ENCODE data around the gene PDE4D. TPM values are rescaled to one million over a fixed set of nuclear protein-coding genes. Genes with fewer than 3 reads are reported as not detected.

PDE4D gene
- total RNA-seq, 1 donor: 19.9 TPM

DNA sequence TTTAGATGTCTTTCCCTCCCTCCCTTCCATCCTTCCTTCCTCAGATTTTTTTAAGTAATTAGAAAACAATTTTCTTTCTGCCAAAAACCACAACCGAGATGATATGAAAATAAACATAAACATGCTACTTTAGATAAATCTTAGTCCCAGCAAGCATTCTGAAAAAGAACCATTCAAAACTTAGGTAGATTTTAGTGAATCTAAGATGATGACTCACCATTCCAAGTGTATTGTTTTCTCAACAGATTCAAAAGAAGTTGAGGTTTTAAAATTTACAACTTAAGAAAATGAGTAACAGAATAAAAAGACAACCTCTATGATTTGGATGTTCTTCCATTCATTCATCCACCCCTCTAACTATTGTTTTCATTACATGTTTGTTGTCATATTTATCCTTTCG is 465.1 kb downstream of the PDE4D start:
- H3K27me3 ChIP-seq (ENCODE audit: insufficient read depth, low read length): no peaks in the 10 kb centered on the region
- no peak overlapping the region for H2AFZ ChIP-seq (ENCODE audit: low read length)
- no peaks in the 10 kb centered on the region for H3K4me1 ChIP-seq (ENCODE audit: insufficient read depth, low read length)
- H3K4me3 ChIP-seq (ENCODE audit: insufficient read depth, low read length): no peak overlapping the region
- no peaks in the 10 kb centered on the region for H3K9me3 ChIP-seq (ENCODE audit: low read depth, low read length)
- no peak overlapping the region for H3K27ac ChIP-seq (ENCODE audit: low read depth, low read length)
- no peak overlapping the region for H3K4me2 ChIP-seq (ENCODE audit: insufficient read depth, low read length)
- no peaks in the 10 kb centered on the region for H3K36me3 ChIP-seq (ENCODE audit: insufficient read depth, low read length)
- no peaks in the 10 kb centered on the region for H4K20me1 ChIP-seq (ENCODE audit: insufficient read depth, low read length)
- TF ChIP-seq, protein P1, sequence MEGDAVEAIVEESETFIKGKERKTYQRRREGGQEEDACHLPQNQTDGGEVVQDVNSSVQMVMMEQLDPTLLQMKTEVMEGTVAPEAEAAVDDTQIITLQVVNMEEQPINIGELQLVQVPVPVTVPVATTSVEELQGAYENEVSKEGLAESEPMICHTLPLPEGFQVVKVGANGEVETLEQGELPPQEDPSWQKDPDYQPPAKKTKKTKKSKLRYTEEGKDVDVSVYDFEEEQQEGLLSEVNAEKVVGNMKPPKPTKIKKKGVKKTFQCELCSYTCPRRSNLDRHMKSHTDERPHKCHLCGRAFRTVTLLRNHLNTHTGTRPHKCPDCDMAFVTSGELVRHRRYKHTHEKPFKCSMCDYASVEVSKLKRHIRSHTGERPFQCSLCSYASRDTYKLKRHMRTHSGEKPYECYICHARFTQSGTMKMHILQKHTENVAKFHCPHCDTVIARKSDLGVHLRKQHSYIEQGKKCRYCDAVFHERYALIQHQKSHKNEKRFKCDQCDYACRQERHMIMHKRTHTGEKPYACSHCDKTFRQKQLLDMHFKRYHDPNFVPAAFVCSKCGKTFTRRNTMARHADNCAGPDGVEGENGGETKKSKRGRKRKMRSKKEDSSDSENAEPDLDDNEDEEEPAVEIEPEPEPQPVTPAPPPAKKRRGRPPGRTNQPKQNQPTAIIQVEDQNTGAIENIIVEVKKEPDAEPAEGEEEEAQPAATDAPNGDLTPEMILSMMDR (IDR thresholded peaks at IDR 0.05; ENCODE audit: extremely low read depth, low read depth, low read length): no peak
- no peaks in the 10 kb centered on the region for H3K79me2 ChIP-seq (ENCODE audit: insufficient read depth, low read length)
- no peak for DNase-seq (ENCODE audit: insufficient read length, low spot score, missing footprints)

DNA sequence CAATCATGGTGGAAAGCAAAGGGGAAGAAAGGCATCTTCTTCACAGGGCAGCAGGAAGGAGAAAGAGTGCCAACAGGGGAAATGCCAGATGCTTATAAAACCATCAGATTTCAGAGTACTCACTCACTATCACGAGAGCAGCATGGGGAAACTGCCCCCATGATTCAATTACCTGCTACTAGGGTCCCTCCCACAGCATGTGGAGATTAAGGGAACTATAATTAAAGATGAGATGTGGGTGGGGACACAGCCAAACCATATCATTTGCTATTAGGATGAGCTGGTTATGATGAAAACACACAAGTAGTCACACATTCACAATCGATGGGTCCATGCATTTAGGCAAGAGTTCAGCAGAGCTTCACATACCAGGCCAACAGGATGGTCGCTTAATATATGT is 469.0 kb downstream of the PDE4D start:
- TF ChIP-seq, protein P1 (IDR thresholded peaks at IDR 0.05; ENCODE audit: extremely low read depth, low read depth, low read length): no peak
- no peak overlapping the region for H3K4me2 ChIP-seq (ENCODE audit: insufficient read depth, low read length)
- no peaks in the 10 kb centered on the region for H3K4me1 ChIP-seq (ENCODE audit: insufficient read depth, low read length)
- no peaks in the 10 kb centered on the region for H3K36me3 ChIP-seq (ENCODE audit: insufficient read depth, low read length)
- DNase-seq (ENCODE audit: insufficient read length, low spot score, missing footprints): no peak
- no peaks in the 10 kb centered on the region for H3K79me2 ChIP-seq (ENCODE audit: insufficient read depth, low read length)
- no peaks in the 10 kb centered on the region for H4K20me1 ChIP-seq (ENCODE audit: insufficient read depth, low read length)
- no peaks in the 10 kb centered on the region for H3K27me3 ChIP-seq (ENCODE audit: insufficient read depth, low read length)
- no peak overlapping the region for H2AFZ ChIP-seq (ENCODE audit: low read length)
- no peak overlapping the region for H3K27ac ChIP-seq (ENCODE audit: low read depth, low read length)
- H3K9me3 ChIP-seq (ENCODE audit: low read depth, low read length): no peaks in the 10 kb centered on the region
- H3K4me3 ChIP-seq (ENCODE audit: insufficient read depth, low read length): no peak overlapping the region

DNA sequence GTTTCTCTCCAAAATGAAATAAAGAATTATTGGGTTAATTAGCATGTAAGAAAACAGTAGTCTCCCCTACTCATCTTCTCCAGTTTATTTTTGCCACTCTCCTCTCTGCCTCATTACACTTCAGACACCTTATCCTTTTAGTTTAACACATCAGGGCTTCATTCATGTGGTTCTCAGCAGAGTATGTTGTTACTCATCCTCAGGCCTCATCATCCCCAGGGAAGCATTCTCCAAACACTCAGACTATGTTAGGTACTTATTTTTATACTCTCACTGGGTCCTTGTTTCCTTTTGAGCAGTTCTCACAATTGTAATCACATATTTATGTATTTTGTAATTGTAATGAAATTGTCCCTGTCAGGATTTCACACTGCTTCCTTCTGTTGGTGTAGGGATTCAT is 470.5 kb downstream of the PDE4D start:
- no peaks in the 10 kb centered on the region for H3K27me3 ChIP-seq (ENCODE audit: insufficient read depth, low read length)
- no peaks in the 10 kb centered on the region for H3K36me3 ChIP-seq (ENCODE audit: insufficient read depth, low read length)
- H2AFZ ChIP-seq (ENCODE audit: low read length): no peak overlapping the region
- no peaks in the 10 kb centered on the region for H4K20me1 ChIP-seq (ENCODE audit: insufficient read depth, low read length)
- H3K4me2 ChIP-seq (ENCODE audit: insufficient read depth, low read length): no peak overlapping the region
- no peak overlapping the region for H3K27ac ChIP-seq (ENCODE audit: low read depth, low read length)
- no peaks in the 10 kb centered on the region for H3K4me1 ChIP-seq (ENCODE audit: insufficient read depth, low read length)
- DNase-seq (ENCODE audit: insufficient read length, low spot score, missing footprints): no peak
- H3K9me3 ChIP-seq (ENCODE audit: low read depth, low read length): no peaks in the 10 kb centered on the region
- H3K4me3 ChIP-seq (ENCODE audit: insufficient read depth, low read length): no peak overlapping the region
- no peaks in the 10 kb centered on the region for H3K79me2 ChIP-seq (ENCODE audit: insufficient read depth, low read length)
- TF ChIP-seq, protein P1 (IDR thresholded peaks at IDR 0.05; ENCODE audit: extremely low read depth, low read depth, low read length): no peak

DNA sequence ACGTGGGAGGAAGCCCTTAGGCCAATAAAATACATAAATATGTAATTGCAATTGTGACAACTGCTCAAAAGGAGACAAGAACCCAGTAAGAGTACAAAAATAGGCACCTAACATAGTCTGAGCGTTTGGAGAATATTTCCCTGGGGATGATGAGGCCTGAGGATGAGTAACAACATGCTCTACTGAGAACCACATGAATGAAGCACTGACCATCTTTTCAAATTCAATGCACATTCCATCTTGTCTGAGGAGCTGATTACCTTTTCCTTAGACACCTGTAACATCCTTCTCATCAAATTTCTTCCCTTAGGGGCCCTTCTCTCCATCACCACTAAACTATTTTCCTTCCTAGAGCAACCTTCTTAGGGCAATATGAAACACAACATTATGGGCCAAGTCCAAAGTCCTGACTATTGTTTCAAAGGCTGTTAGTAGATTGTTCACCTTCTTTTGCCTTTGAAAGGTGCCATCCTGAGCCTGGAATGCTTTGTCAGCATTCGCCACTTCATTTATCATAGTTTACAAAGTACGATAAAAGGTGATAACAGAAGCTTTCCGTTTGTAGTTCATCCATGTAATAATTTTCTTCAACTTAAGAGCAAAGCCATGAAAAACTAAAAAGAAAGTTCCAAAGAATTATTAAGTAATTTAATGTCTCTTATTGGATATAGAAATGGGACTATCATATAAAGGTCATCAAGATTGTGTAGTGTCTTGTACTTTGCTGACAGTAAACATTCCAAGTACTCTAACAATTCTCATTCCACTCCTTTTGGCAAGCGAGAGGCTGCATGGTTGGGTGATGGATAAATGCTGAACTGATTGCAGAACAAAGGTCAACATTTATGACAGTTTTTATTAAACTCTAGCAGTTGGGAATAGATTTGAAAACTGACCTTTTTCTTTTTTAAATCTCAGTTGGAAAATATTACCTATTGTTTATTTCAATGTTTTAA is 471.3 kb downstream of the PDE4D start:
- DNase-seq (ENCODE audit: insufficient read length, low spot score, missing footprints): no peak
- Histone ChIP-seq H3K79me2 (ENCODE audit: insufficient read depth, low read length) (no peaks in the 10 kb centered on the region), H2AFZ (ENCODE audit: low read length) (no peak overlapping the region), H3K9me3 (ENCODE audit: low read depth, low read length) (no peaks in the 10 kb centered on the region), H4K20me1 (ENCODE audit: insufficient read depth, low read length) (no peaks in the 10 kb centered on the region), H3K27me3 (ENCODE audit: insufficient read depth, low read length) (no peaks in the 10 kb centered on the region), H3K4me1 (ENCODE audit: insufficient read depth, low read length) (no peaks in the 10 kb centered on the region), H3K36me3 (ENCODE audit: insufficient read depth, low read length) (no peaks in the 10 kb centered on the region), H3K4me2 (ENCODE audit: insufficient read depth, low read length) (no peak overlapping the region), H3K27ac (ENCODE audit: low read depth, low read length) (no peak overlapping the region), H3K4me3 (ENCODE audit: insufficient read depth, low read length) (no peak overlapping the region)
- TF ChIP-seq, protein P1 (IDR thresholded peaks at IDR 0.05; ENCODE audit: extremely low read depth, low read depth, low read length): no peak

Data from osteoblast (primary cell).